ENCODE measurements around the gene BAZ1A.
"Not testable (repeated sequence)": the region's sequence is repeated elsewhere in the genome, so short reads cannot be mapped to it uniquely, and the experiment has no call there.

The BAZ1A gene

DNA sequence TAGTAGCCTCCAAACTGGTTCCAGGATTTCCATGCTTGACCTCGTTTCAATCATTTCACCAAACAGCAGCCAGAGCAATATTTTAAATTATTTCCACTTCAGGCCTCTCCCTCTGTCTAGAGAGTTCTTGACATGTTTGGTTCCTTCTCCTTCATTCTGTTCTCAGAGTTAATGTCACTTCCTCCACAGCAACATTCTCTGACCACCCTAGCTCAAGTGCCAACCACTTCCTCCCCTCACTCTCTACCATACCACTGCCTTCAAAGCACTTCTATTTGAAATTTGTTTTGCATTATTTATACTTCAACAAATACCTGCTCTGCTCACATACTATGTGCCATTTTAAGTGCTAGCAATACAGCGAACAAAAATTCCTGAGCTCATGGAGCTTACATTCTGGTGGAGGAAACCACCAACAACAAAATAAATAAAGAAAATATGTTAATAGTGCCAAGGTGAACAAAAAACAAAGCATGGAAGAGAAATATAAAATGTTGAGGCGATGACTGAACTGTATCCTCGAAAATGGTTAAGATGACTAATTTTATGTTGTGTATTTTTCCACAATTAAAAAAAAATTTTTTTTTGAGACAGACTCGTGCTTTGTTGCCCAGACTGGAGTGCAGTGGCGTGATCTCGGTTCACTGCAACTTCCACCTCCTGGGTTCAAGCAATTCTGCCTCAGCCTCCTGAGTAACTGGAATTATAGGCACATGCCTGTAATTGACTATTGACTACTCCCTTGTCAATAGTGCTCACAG lies 17.3 kb downstream of the BAZ1A start:
- DNase-seq, result no peak

DNA sequence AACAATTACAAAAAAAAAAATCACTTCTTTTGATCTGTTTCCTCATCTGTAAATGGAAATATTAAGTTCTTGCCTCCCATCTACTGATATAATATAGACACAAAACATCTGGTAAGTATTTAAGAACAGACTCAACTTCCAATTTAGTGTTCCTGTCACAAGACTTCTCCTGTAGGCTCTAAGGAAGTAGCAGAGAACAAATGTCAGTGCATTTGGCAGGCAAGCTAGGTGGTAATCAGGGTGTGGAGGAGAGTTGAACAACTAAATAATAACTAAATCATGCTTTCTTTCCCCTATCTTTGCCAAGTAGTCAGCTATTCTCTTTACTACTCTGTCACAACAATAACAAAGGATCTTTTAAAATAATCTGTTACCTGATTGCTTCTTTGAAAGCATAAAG lies 22.1 kb downstream of the BAZ1A start:
- no peak for DNase-seq

DNA sequence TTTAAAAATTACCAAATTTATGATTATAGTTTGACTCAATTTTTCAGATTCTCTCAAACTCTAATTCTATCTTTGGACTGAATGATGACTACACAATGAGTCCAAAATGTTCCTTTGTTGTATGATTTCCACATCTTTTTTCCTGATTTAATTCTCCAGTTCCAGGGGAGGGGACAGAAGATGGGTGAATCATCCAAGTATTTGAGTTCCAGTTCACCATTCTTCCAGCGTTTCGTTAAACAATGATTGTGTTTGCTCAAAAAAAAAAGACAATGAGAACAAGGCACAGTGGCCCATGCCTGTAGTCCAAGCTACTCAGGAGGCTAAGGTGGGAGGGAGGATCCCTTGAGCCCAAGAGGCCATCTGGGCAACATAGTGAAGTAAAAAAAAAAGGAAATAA lies 23.8 kb downstream of the BAZ1A start:
- no peak for DNase-seq

DNA sequence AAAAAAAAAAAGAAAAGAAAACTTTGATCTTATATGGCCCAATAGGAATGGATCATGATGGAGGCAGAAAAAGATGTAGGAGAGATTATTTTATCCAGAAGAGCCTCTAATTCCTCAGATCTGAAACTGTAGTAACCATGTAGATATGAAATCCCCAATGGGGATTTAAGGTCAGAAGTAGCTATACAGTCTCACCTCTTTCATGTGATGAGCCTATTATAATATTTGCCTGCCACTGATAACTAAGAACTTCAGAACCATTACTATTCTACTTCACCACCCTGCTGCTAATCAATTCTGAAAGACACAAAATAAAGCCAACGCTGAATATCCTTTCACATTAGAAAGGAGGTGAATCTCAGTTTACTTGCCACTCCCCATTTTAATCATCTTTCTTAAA lies 29.3 kb downstream of the BAZ1A start:
- no peak for DNase-seq

DNA sequence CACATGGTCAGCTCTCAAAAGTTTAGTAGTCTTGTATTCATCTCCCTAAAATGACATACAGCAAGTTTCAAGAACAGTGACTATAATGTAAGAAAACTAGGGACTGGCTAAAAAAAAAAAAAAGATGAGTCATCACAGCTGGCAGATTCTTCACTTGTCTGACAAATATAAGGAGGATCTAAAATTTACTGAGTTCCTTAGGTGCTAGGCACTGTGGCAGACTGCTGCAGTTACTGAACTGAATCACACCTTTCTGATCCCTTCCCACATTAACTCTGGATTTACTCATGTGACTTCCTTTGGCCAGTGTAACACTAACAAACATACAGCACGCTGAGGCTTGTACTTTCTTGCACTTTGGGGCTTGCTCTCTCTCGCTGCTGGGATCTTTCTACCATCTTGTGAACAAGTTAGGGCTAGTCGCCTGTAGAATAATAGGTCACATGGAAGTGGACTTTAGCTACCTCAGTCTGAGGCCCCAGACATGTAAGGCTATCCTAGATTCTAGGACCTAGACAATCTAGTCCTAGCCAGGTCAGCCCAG lies 32.1 kb downstream of the BAZ1A start:
- DNase-seq, result peak in 1 of 2 donors; percentile 22

DNA sequence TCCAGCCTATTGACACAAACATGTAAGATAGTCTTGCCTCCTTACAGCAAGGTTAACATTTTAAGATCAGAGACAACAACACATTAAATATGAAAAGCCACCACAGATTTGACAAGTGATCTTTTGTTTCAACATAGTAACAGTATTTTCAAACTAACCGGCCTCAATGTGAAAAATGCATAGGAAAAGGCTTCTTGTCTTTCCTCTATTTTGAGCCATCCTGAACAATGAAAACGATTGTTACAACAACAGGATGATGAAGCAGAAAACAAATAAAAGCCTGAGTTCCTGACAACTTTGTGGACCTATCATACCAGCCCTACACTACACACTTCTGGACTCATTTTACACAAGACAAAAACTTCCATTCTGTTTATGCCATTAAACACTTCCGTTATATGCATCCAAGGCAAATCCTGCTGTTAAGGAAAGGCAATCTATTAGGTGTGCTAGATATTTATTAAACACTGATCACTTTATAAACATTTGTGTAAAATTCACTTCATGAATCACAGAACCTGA lies 37.3 kb downstream of the BAZ1A start:
- no peak for DNase-seq

DNA sequence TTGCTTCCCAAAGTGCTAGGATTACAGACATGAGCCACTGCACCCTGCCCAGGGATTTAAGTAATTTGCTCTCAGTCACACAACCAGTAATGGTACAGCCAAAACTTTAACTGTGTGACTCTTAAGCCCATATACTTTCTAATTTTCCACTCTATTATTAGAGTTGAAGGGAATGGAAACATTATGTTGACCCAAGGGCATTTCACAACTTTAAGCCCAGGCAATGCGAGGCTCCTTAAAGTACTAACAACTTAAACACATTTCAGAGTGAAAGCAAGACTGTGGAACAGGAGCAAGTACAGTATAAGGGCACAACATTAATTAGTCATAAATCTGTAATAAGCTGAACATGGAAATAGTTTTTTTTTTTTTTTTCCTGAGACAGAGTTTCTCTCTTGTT lies 39.8 kb downstream of the BAZ1A start:
- no peak for DNase-seq

DNA sequence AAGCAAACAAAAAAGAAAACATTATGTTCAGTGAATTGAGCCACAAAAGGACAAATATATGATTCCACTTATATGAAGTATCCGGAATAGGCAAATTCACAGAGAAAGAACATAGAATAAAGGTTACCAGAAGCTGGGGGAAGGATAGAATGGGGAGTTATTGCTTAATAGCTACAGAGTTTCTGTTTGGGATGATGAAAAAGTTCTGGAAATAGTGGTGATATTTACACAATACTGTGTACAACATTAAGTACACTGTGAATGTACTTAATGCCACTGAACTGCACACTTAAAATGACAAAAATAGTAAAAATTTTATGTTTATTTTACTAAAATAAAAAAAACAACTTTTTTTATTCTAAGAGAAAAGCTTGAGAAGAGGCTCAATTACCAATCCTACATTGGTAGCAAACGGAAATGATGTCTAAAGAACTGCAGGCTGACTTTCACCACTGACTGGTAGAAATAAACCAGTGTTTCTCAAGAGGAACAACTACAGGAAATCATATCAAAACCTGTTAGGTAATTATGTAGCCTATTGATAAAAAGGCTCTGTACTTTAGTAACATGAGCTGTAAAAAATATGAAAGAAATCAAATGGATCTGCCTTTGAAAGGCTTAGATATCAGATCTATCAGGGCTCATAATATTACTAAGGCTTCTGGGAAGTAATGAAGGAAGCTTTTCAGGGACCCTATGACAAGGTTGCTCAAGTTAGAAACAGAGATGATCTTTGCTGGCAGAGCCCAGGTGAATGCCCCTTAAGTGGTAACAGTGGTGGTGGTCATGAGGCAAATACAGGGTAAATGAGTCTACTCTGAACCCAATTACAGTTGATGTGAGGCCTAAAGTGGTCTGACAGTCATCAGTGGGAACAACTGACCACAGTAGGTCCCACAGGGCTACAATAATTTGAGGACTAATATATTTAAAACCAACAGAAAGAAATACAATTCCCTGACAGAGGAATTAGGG lies 41.3 kb downstream of the BAZ1A start:
- no peak for DNase-seq

DNA sequence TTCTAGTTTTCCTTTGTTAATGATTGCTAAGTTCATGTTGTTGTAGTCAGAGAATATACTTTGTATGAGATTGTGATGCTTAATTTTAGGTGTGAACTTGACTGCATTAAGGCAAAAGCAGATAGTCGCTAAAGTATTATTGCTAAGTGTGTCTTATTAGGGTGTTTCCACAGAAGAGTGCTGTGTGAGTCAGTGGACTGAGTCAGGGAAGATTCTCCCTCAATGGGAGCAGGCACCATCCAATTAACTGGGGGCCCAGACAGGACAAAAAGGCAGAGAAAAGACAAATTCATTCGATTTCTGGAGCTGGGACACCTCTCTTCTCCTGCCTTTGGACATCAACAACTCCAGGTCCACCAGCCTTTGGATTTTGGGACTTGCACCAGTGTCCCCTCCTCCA lies 48.5 kb downstream of the BAZ1A start:
- no peak for DNase-seq

DNA sequence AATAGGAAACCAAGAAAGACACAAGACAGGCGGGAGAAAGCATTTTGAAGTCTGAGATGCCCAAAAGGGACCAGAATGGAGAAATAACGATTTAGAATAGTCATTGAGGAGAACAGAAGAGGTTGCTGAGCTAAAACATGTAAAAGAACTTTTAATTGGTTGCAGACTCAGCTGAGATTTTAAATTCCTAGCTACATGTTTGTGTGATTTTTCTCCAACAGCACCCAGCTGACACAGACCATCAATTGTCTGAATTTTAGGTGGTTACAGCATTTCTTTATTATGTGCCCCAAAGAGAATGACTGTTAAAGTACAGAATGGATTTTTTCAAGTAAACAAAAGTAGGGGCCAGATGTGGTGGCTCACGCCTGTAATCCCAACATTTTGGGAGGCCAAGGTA lies 50.3 kb downstream of the BAZ1A start:
- no peak for DNase-seq

DNA sequence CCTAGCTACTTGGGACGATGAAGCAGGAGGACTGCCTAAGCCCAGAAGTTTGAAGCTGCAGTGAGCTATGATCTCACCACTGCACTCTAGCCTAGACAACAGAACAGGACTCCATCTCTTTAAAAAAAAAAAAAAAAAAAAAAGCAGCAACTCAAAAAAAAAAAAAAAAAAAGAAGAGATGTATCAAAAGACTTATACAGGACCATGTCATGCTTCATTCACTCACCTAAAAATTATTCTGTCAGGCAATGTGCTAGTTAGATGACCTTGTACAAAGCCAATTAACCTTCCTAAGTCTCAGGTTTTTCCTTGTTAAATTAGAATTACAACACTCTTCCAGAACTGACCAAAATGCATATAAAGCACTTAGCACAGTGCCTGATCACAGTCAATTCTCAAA lies 50.9 kb downstream of the BAZ1A start:
- DNase-seq, result no peak

DNA sequence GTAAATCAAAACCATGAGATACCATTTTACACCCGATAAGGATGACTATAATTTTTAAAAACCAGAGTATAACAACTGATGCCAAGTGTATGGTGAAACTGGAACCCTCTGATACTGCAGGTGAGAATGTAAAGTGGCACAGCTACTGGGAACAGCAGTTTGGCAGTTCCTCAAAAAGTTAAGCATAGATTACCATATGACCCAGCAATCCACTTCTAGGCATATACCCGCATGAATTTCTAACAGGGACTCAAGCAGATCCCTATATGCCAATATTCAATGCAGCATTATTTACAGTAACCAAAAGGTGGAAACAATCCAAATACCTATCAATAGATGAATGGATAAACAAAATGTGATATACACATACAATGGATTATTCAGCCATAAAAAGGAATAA lies 57.4 kb downstream of the BAZ1A start:
- DNase-seq, result no peak

DNA sequence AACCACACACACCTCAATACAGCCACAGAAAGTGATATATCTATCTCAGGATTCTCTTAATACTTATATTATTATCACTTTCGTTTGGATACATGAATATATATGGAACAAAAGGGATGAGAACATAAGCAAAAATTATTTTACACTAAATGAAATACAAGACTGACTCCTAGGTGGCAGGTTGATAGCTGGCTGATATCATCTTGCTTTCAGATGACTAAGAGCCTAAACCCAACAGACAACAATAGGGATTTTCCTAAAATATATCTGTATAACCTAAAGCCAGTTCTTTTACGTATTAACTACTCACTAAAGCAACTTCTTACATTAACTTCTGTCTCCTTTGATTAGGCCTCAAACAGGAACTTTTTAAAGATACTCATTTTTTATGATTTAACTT lies 65.1 kb downstream of the BAZ1A start:
- no peak for DNase-seq

DNA sequence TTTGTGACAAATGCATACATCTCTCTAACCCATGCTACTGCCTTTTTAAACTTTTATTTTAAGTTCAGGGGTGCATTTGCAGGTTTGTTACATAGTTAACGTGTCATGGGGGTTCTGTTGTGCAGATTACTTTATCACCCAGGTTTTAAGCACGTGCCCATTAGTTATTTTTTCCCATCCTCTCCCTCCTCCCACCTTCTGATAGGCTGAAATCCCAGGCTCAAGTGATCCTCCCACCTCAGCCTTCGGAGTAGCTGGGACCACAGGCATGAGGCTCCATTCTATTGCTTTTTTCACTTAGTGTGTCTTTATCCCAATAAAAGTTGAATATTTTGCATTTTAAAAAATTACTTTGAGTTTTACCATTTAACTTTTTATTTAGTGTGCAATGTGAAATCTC lies 68.9 kb downstream of the BAZ1A start:
- no peak for DNase-seq

DNA sequence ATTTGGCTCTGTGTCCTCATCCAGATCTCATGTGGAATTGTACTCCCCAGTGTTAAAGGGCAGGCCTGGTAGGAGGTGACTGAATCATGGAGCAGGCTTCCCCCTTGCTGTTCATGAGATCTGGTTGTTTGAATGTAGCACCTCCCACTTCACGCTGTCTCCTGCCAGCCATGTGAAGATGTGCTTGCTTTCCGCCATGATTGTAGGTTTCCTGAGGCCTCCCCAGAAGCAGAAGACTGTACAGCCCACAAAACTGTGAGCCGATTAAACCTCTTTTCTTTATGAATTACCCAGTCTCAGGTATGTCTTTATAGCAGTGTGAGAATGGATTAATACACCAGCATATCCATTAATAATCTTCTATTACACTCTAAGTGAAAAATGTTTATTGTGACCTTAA lies 70.2 kb downstream of the BAZ1A start:
- DNase-seq, result no peak

DNA sequence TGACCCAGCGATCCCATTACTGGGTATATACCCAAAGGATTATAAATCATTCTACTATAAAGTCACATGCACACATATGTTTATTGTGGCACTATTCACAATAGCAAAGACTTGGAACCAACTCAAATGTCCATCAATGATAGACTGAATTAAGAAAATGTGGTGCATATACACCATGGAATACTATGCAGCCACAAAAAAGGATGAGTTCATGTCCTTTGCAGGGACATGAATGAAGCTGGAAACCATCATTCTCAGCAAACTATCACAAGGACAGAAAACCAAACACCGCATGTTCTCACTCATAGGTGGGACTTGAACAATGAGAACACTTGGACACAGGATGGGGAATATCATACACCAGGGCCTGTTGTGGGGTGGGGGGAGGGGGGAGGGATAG lies 76.3 kb downstream of the BAZ1A start:
- DNase-seq, result not testable (repeated sequence)

DNA sequence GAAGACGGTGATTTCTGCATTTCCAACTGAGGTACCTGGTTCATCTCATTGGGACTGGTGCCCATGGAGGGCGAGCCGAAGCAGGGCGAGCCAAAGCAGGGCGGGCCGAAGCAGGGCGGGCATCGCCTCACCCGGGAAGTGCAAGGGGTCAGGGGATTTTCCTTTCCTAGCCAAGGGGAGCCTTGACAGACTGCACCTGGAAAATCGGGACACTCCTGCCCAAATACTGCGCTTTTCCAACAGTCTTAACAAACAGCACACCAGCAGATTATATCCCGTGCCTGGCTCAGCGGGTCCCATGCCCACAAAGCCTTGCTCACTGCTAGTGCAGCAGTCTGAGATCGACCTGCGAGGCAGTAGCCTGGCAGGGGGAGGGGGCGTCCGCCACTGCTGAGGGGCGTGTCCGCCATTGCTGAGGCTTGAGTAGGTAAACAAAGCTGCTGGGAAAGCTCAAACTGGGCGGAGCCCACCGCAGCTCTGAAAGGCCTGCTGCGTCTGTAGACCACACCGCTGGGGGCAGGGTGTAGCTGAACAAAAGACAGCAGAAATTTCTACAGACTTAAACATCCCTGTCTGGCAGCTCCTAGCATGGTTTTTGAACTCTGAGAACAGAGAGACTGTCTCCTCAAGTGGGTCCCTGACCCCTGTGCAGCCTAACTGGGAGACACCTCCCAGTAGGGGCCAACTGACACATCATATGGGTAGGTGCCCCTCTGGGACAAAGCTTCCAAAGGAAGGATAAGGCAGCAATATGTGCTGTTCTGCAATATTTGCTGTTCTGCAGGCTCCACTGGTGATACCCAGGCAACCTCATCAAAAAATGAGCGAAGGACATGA lies 77.2 kb downstream of the BAZ1A start:
- DNase-seq, result no peak

DNA sequence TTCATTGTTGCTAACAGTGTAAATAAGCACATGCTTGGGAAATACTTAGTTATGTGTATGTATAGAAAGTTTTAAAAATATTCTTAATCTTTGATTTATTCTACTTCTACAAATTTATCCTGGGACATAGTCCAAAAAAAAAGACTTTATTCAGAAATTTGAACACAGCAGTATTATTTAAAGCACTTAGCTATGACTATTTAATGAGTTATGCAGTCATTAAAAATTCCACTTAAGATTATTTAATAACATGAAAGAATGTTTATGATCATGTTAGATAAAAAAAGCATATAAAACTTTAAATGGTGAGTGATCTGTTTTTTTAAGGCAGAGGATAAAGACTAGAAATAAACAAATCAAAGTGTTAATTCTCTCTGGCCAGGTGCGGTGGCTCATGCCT lies 78.3 kb downstream of the BAZ1A start:
- no peak for DNase-seq

DNA sequence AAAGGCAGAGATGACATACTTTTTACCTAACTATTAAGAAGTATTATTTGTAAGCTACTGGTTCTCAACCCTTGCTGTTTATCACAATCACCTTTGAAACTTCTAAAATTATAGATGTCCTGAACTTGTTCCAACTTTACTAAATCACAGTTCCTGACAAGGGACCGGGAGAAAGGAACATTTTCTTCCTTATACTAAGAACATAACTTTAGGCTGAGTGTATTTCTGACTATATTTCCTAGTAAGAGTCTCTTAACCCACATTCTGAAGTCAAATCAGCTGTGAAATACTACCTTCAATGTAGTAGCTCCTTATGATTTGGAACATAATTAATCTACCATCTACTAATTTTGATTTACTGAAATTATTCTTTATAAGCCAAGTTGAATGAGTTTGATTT lies 80.2 kb downstream of the BAZ1A start:
- DNase-seq, result no peak

DNA sequence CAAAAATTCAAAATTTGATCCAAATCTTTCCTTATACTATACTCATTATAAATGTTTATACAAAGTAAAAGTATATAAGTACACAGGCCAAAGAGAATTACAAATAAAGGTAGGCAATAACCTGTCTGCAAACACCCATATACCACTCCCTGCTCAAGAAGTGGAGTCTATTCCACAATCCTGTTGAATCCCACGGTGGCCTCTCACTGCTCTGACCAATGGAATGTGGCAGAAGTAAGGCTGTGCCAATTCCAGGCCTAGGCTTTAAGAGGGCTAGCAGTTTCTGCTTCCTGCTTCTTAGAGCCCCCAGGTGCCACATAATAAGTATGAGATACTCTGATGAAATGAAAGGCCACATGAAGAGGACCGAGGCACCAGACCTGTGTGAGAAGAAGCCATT lies 80.9 kb downstream of the BAZ1A start:
- no peak for DNase-seq

DNA sequence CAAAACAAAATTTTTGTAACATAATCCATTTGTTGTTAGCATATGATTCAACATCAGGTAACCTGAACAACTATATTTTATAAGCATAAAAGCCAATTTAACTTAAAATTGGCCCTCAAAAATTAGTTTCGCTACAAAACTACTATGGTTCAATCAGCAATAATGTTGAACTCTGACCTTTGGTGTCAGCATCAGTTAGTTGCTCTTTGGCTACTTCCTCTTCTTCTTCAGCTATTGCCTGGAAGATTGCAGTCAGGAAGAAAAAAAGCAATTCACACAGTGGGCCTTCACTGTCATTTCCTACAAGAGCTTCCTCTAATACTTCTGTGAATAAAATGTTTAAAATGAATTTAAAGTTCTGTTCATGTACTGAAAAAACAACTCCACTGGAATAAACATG lies 82.6 kb downstream of the BAZ1A start:
- no peak for DNase-seq

DNA sequence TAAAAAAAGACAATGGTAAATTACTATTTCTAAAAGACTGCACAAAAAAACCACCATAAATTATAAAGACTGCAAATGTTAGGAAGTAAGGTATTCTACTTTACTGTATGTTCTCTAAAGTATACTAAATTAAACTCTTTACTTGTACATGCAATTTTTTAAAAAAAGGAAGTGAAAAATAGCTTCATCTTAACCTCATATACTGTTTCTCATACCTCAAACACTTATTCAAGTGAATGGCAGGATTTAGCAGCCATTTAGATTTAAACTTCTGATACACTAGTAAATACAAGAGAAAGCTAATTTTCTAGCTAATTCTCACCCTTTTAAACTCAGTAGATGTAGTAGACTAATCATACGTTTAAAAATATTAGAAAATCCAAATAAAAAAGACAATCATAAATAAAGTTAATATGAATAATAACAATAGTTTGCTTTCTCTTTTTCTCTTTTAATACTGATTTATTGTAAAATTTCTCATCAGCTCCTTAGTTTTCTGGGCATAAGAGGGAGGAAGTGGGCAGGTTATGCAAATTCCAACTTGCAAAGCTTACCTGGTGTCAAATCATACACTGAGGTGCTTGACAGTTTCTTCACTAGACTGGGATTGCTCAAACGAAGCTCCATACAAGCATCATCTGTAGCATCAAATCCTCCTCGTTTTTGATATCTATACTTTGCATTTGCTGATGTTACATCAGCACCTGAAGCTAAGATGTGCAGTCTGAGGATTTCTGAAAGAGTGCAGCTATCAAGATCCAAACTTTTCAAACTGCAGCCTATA lies 89.7 kb downstream of the BAZ1A start:
- no peak for DNase-seq

All from stimulated activated CD4-positive, alpha-beta T cell treated with anti-CD3 and anti-CD28 coated beads, Interleukin-2, amount 100 ng/mL, for 24 hours (primary cell).